HUES6 (cell line): ENCODE results near the gene SIGLEC15.

Experiments used
- H3K27ac ChIP-seq: 2 replicates; pipeline ENCODE4 v1.7.0; 2013; ENCODE audit warnings: low read depth, mild to moderate bottlenecking, low read length, inconsistent platforms
- H3K27me3 ChIP-seq: 2 replicates; pipeline ENCODE4 v1.6.1; 2013; ENCODE audit warnings: low read length; ENCODE audit not compliant: control insufficient read depth, insufficient read depth
- H3K36me3 ChIP-seq: 2 replicates; pipeline ENCODE4 v1.6.1; 2013; ENCODE audit warnings: low read length; ENCODE audit not compliant: control insufficient read depth, insufficient read depth
- H3K4me1 ChIP-seq: 2 replicates; pipeline ENCODE4 v1.6.1; 2013; ENCODE audit warnings: low read length; ENCODE audit not compliant: control insufficient read depth, insufficient read depth
- H3K4me3 ChIP-seq: 2 replicates; pipeline ENCODE4 v1.5.1; 2013; ENCODE audit warnings: low read depth, low read length
- H3K9ac ChIP-seq: one replicate; pipeline ENCODE4 v1.6.1; 2013; ENCODE audit warnings: mild to moderate bottlenecking, low read length
- H3K9me3 ChIP-seq: 2 replicates; pipeline ENCODE4 v1.6.1; 2013; ENCODE audit warnings: low read depth, low read length; ENCODE audit not compliant: control insufficient read depth, insufficient read depth

SIGLEC15 gene

DNA sequence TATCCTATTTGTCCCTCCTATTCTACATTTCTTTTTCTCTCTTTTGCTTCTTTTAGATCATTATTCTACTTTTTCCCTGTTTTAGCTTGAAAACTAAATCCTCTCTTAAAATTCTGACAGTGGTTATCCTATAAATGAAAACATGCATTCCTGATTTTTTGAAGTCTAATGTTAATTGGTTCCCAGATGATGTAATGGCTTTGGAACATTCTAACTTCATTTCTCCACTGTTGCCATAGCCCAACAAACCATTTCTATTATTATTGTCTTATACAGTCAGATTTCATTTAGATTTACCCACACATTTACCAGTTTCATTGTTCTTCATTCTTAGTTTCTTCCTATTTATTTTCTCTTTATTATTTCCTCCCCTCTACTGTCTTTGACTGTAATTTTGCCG, 36.5 kb downstream of the SIGLEC15 start:
- Histone ChIP-seq H3K27me3 (no peaks in the 10 kb centered on the region), H3K9ac (no peak overlapping the region), H3K4me1 (no peaks in the 10 kb centered on the region), H3K27ac (no peak overlapping the region), H3K4me3 (no peak overlapping the region), H3K36me3 (peaks cover 80% of the 10 kb centered on the region), H3K9me3 (no peaks in the 10 kb centered on the region)

GRCh38 chr18:45863469-45863868, 38.0 kb downstream of the SIGLEC15 start:
- Histone ChIP-seq H3K4me1 (no peaks in the 10 kb centered on the region), H3K4me3 (no peak overlapping the region), H3K27ac (no peak overlapping the region), H3K36me3 (peaks cover 75% of the 10 kb centered on the region), H3K9ac (no peak overlapping the region), H3K9me3 (no peaks in the 10 kb centered on the region), H3K27me3 (no peaks in the 10 kb centered on the region)

GRCh38 chr18:45864081-45864480, 38.6 kb downstream of the SIGLEC15 start:
- Histone ChIP-seq H3K27me3 (no peaks in the 10 kb centered on the region), H3K36me3 (peaks cover 69% of the 10 kb centered on the region)

DNA sequence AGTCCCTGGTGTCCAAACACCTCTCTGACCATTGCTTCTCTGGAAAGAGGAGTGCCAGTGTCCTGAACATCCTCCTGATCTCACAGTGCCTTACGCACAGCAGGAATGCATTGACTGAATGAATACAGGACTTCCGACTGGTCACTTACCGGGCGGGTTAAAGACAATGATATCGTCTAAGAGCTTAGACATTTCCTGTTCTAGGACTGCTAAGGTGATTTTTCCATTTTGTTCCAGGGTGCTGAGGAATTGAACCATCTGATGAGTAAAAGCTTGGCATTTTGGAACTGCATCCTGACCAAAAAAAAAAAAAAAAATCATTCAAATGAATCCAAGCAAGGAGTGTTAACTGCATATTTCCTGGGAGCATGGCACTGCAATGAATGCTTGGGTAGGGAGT, 40.0 kb downstream of the SIGLEC15 start:
- H3K9me3 ChIP-seq = no peaks in the 10 kb centered on the region
- no peak overlapping the region for H3K4me3 ChIP-seq
- H3K4me1 ChIP-seq = no peaks in the 10 kb centered on the region
- H3K9ac ChIP-seq = no peak overlapping the region
- H3K27me3 ChIP-seq = no peaks in the 10 kb centered on the region
- H3K36me3 ChIP-seq = peaks cover 63% of the 10 kb centered on the region
- no peak overlapping the region for H3K27ac ChIP-seq

More at GRCh38 chr18:45864081-45864480, 38.6 kb downstream of the SIGLEC15 start:
- H3K4me1 ChIP-seq = no peaks in the 10 kb centered on the region
- H3K9me3 ChIP-seq = no peaks in the 10 kb centered on the region
- no peak overlapping the region for H3K9ac ChIP-seq
- H3K27ac ChIP-seq = no peak overlapping the region
- H3K4me3 ChIP-seq = no peak overlapping the region

DNA sequence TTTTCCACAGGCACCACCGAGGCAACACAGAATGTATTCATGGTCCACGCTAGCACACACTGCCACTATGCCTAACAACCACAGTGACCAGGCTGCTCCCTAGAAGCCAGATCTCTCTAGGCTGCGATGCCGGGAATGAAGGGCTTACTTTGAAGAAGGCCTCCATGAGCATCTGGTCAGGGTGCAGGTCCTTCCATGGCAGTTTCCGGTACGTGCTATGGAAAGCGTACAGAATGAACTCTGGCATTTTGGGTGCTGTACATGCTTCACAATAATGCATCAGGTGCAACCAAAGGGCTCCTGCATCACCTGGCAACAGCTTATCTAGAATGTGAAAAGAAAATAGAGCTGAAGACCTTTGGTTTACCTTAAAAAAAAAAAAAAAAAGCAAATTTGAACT, 44.9 kb downstream of the SIGLEC15 start:
- no peaks in the 10 kb centered on the region for H3K9me3 ChIP-seq
- H3K27me3 ChIP-seq = no peaks in the 10 kb centered on the region
- H3K36me3 ChIP-seq = peaks cover 44% of the 10 kb centered on the region
- no peak overlapping the region for H3K9ac ChIP-seq
- no peaks in the 10 kb centered on the region for H3K4me1 ChIP-seq
- no peak overlapping the region for H3K4me3 ChIP-seq
- no peak overlapping the region for H3K27ac ChIP-seq

- Histone ChIP-seq H3K36me3 (peaks cover 42% of the 10 kb centered on the region), H3K4me3 (no peak overlapping the region), H3K27me3 (no peaks in the 10 kb centered on the region), H3K9me3 (no peaks in the 10 kb centered on the region), H3K27ac (no peak overlapping the region), H3K9ac (no peak overlapping the region), H3K4me1 (no peaks in the 10 kb centered on the region)
These were observed 46.1 kb downstream of the SIGLEC15 start for GRCh38 chr18:45871431-45872084.

- Histone ChIP-seq H3K27ac (no peak overlapping the region), H3K36me3 (peaks cover 44% of the 10 kb centered on the region), H3K4me1 (no peaks in the 10 kb centered on the region), H3K9ac (no peak overlapping the region), H3K4me3 (no peak overlapping the region), H3K27me3 (no peaks in the 10 kb centered on the region), H3K9me3 (no peaks in the 10 kb centered on the region)
These were observed 49.2 kb downstream of the SIGLEC15 start for GRCh38 chr18:45874491-45875184.

DNA sequence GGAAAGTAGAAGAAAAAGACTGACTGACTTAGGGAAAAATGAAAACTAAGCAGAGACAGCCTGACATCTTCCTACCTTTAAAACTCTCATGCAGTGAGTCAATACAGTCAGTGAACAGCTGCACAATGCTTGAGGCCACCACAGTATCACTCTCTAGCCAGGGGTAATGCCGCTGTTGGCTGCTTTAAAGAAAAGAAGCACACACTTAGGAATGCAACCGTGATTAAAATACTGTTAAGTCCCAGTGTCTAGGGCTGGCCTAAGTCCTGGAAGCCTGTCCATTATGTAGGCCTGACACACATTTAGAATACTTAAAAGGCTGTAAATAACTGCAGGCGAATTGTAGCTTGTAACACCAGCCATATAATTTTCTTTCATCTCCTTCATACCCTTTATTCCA, 50.7 kb downstream of the SIGLEC15 start:
- Histone ChIP-seq H3K9me3 (no peaks in the 10 kb centered on the region), H3K36me3 (peaks cover 36% of the 10 kb centered on the region), H3K4me3 (no peak overlapping the region), H3K4me1 (no peaks in the 10 kb centered on the region), H3K9ac (no peak overlapping the region), H3K27me3 (no peaks in the 10 kb centered on the region), H3K27ac (no peak overlapping the region)

DNA sequence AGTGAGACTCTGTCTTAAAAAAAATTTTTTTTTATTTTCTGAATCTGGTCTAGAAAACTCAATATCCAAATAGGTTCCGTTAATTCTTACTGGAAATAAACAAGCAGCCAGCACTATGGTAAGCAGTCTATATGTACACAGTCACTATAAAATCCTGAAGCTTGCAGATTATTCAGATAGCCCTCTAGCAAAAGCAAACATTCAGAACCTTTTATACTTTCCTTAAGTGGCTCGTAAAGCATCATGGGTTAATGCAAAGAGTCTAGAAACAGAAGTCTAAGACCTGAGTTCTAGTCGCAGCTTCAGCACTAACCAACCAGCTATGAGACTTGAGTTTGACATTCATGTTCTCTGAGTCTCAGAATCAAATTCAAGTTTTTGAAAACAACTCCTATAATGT, 51.9 kb downstream of the SIGLEC15 start:
- Histone ChIP-seq H3K9me3 (no peaks in the 10 kb centered on the region), H3K4me3 (no peak overlapping the region), H3K9ac (no peak overlapping the region), H3K36me3 (peaks cover 36% of the 10 kb centered on the region), H3K27me3 (no peaks in the 10 kb centered on the region), H3K4me1 (no peaks in the 10 kb centered on the region), H3K27ac (no peak overlapping the region)

DNA sequence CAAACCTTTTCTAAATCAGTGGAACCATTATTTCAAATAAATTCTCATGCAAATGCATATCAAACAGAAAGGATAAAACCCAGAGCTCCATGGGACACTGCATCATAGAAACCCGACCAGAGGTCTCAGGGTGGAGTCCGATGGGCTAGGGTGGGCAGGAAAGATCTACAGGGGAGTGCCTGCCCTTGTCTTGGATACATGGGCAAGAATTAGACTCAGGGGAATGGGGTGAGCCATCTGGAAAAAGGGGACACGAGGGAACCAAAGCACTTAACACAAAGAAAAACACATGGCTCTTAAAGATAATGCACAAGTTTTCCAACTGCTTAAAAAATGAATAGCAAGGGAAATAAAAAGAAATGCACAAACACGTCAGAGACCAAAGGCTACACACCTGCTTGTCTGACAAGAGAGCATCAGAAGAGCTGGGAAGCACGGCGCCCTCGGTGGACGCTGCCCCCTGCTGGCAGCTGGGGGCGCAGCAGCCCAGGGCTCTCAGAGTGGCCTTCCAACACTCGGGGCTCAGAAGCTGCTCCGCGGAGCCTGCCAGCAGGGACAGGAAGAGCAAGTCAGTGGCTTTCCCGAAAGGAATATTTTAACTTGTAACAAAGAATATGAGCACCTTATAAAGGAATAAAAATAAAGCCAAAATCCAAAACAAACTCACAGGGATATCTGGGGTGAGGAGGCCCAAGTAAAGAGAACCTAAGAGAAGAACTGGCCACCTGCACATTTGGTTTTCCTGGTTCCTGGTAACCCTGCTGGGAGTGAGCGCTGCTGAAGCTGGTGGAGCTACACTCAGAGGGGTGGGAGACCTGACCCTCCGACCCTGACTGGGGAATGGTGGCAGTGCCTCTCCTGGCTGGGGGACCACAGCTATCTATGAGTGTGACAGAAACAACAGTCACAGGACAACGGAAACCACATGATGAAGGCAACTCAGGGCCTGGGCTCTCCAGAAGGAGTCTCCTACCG, 54.5 kb downstream of the SIGLEC15 start:
- Histone ChIP-seq H3K27me3 (no peaks in the 10 kb centered on the region), H3K9ac (no peak overlapping the region), H3K9me3 (no peaks in the 10 kb centered on the region), H3K4me1 (no peaks in the 10 kb centered on the region), H3K36me3 (peaks cover 35% of the 10 kb centered on the region), H3K27ac (no peak overlapping the region), H3K4me3 (no peak overlapping the region)
